Sigmoid colon (tissue), 7 donors: ENCODE measurements around the gene FGF8. TPM values are rescaled to one million over a fixed set of nuclear protein-coding genes. Genes with fewer than 3 reads are reported as not detected.

Experiments used
- DNase-seq: peaks from one replicate; pipeline ENCODE4 v3.0.0-alpha.2; 2019
- H3K27ac ChIP-seq, 4 donors: fragments of 200-600 bp; sonication (generic); one replicate each; pipeline ENCODE4 v1.5.1; 2016 to 2019; ENCODE audit warnings: mild to moderate bottlenecking in 1 of 4
- H3K27me3 ChIP-seq, 3 donors: fragments of 200-600 bp; sonication (generic); one replicate each; pipeline ENCODE4 v1.5.1; 2019; ENCODE audit warnings: mild to moderate bottlenecking in 1 of 3
- H3K36me3 ChIP-seq, 4 donors: fragments of 200-600 bp; sonication (generic); one replicate each; pipeline ENCODE4 v1.5.1; 2016 to 2019
- H3K4me1 ChIP-seq, 4 donors: fragments of 200-600 bp; sonication (generic); one replicate each; pipeline ENCODE4 v1.5.1; 2017 to 2019
- H3K4me3 ChIP-seq, 4 donors: fragments of 200-600 bp; sonication (generic); one replicate each; pipeline ENCODE4 v1.5.1; 2017 to 2019; ENCODE audit warnings: mild to moderate bottlenecking in 2 of 4, moderate library complexity in 1 of 4
- H3K9me3 ChIP-seq, 4 donors: fragments of 200-600 bp in 3 of 4; sonication (generic) in 3 of 4; one replicate each; pipeline versions ENCODE4 v1.5.1 to v1.6.1; 2013 to 2019
- CTCF ChIP-seq, 4 experiments: fragments of 450-650 bp in 3 of 4; fragments of 200-600 bp in 1 of 4; IDR thresholded peaks; one replicate each; pipeline ENCODE4 v1.5.1; 2016 to 2019; ENCODE audit warnings: antibody characterized with exemption in 4 of 4, mild to moderate bottlenecking in 3 of 4, moderate library complexity in 2 of 4
- EP300 ChIP-seq, 4 donors: sonication (generic); formaldehyde crosslinking; IDR thresholded peaks; one replicate each; pipeline ENCODE4 v1.6.1; 2017; ENCODE audit warnings: antibody characterized with exemption in 4 of 4
- POLR2A ChIP-seq, 2 donors: fragments of 450-650 bp; IDR thresholded peaks; one replicate each; pipeline ENCODE4 v1.6.1; 2016; ENCODE audit warnings: antibody characterized with exemption in 2 of 2, mild to moderate bottlenecking in 2 of 2, moderate library complexity in 2 of 2
- POLR2AphosphoS5 ChIP-seq, 4 donors: sonication (generic); formaldehyde crosslinking; IDR thresholded peaks; one replicate each; pipeline ENCODE4 v1.6.1; 2017; ENCODE audit warnings: antibody characterized with exemption in 4 of 4
- WGBS, 2 donors: extraction: QIAGEN DNeasy Blood & Tissue Kit; methylation state at CpG; one replicate each; pipeline ENCODE4 v1.1.7; 2013; 5-methylcytosine and 5-hydroxymethylcytosine counted together
- intact Hi-C: fragments of 100-400 bp; cut with DNase I; formaldehyde crosslinking; loops from one replicate; pipeline ENCODE4 v1.15.1; 2023
- polyA plus RNA-seq, 3 donors: library from polyadenylated mRNA; stranded (reverse); fragments of 200-250 nt; gene quantifications; one replicate each; pipeline ENCODE4 v1.2.3, GENCODE V29; 2013
- total RNA-seq, 4 donors: library from RNA; depleted of rRNA; stranded (reverse); fragments of >200 nt; gene quantifications; one replicate each; pipeline ENCODE4 v1.1.0, GENCODE V29; 2016
- donor health status: healthy with polysubstance abuse.
- donor health status: Bipolar disorder and iron deficiency.
- donor health status: healthy.

Gene FGF8
- total RNA-seq (not detected), polyA plus RNA-seq (under 1 TPM in 1 of 3 donors, not detected in 2; 0.10 TPM)

- Histone ChIP-seq H3K36me3 (no peaks in the 10 kb centered on the region), H3K27me3 (peaks cover 48 to 95% (median 79%) of the 10 kb centered on the region in 3 donors), H3K4me3 (peak within 1 kb of the TSS in 3 of 4 donors; percentile 10 to 39 (median 32)), H3K4me1 (peaks cover 0 to 52% (median 43%) of the 10 kb centered on the region in 4 donors), H3K27ac (no peak within 1 kb of the TSS), H3K9me3 (no peaks in the 10 kb centered on the region)
- intact Hi-C loops, result no loop called here
- WGBS, 2 donors, result 2% methylated on average over 98 of the region's 98 CpGs
- peak; percentile 59 for DNase-seq
- no peak for TF ChIP-seq POLR2A (IDR thresholded peaks at IDR 0.05)
- TF ChIP-seq EP300 (IDR thresholded peaks at IDR 0.05), result no peak
Observed at GRCh38 chr10:101775273-101776160, at the start of gene FGF8. Gene FGF8, minus strand, starts transcription at chr10:101776114. Its CDS starts 214 bp downstream, at chr10:101775900.

- H3K9me3 ChIP-seq, result no peaks in the 10 kb centered on the region
- TF ChIP-seq POLR2A (IDR thresholded peaks at IDR 0.05), result no peak
- TF ChIP-seq CTCF (IDR thresholded peaks at IDR 0.05), result no peak
- no peak for TF ChIP-seq EP300 (IDR thresholded peaks at IDR 0.05)
- no peak for TF ChIP-seq POLR2AphosphoS5 (IDR thresholded peaks at IDR 0.05)
- no peaks in the 10 kb centered on the region for H3K27me3 ChIP-seq
- peaks cover 0 to 3% (median 0%) of the 10 kb centered on the region in 4 donors for H3K36me3 ChIP-seq
- H3K27ac ChIP-seq, result no peak overlapping the region
- intact Hi-C loops, result no loop called here
- no peak overlapping the region for H3K4me3 ChIP-seq
- DNase-seq, result no peak
- WGBS, 2 donors, result 70 to 94% methylated on average over 2 of the region's 2 CpGs
- peaks cover 0 to 11% (median 2%) of the 10 kb centered on the region in 4 donors for H3K4me1 ChIP-seq
Observed at GRCh38 chr10:101824736-101825135, 48.8 kb upstream of the FGF8 start.

GRCh38 chr10:101818872-101819633, 43.1 kb upstream of the FGF8 start:
- no peaks in the 10 kb centered on the region for H3K27me3 ChIP-seq
- TF ChIP-seq EP300 (IDR thresholded peaks at IDR 0.05) (no peak), POLR2AphosphoS5 (IDR thresholded peaks at IDR 0.05) (no peak), POLR2A (IDR thresholded peaks at IDR 0.05) (no peak), CTCF (IDR thresholded peaks at IDR 0.05) (no peak)
- H3K4me1 ChIP-seq, result peaks cover 0 to 31% (median 27%) of the 10 kb centered on the region in 4 donors
- peak overlapping the region; percentile 15 to 100 (median 92) for H3K4me3 ChIP-seq
- intact Hi-C loops, result loop anchor here (5.0 kb wide), 2 partner anchors 37 to 298 kb away; partner anchors contain the start of gene NPM3
- 10 to 21% methylated on average over 14 of the region's 14 CpGs for WGBS, 2 donors
- no peaks in the 10 kb centered on the region for H3K9me3 ChIP-seq
- DNase-seq, result no peak
- no peaks in the 10 kb centered on the region for H3K36me3 ChIP-seq
- peak overlapping the region; percentile 97 to 99 (median 98) for H3K27ac ChIP-seq

- Histone ChIP-seq H3K36me3 (no peaks in the 10 kb centered on the region), H3K9me3 (no peaks in the 10 kb centered on the region), H3K27ac (peak within 1 kb of the TSS; percentile 97 to 99 (median 98)), H3K27me3 (no peaks in the 10 kb centered on the region), H3K4me3 (peak within 1 kb of the TSS; percentile 89 to 100 (median 97)), H3K4me1 (peaks cover 0 to 39% (median 35%) of the 10 kb centered on the region in 4 donors)
- intact Hi-C loops, result loop anchor here (5.0 kb wide), 2 partner anchors 36 to 299 kb away; partner anchors contain the start of gene NPM3
- DNase-seq, result peak; percentile 100
- WGBS, 2 donors, result 0 to 1% methylated on average over 47 of the region's 47 CpGs
- TF ChIP-seq CTCF (IDR thresholded peaks at IDR 0.05) (no peak), EP300 (IDR thresholded peaks at IDR 0.05) (peak in 2 of 4 donors; percentile 13 to 29), POLR2A (IDR thresholded peaks at IDR 0.05) (peak; percentile 99 to 100), POLR2AphosphoS5 (IDR thresholded peaks at IDR 0.05) (peak; percentile 99 to 100 (median 100))
Observed at GRCh38 chr10:101818119-101818871, 42.4 kb upstream of the FGF8 start, which contains the start of gene OGA. Gene OGA, minus strand, starts transcription at chr10:101818444. Its CDS starts 422 bp downstream, at chr10:101818022.
